Amygdala (tissue), 56 donors: ENCODE measurements around the gene EGFLAM.

Experiments used
- DNase-seq, 56 donors: peaks; one replicate each; lab custom pipeline; 2025; lab: John Stamatoyannopoulos, UW

EGFLAM gene

GRCh38 chr5:38258319-38259061, at the start of gene EGFLAM:
TSS of gene EGFLAM (plus strand) at chr5:38258559. CDS start at chr5:38258755, 196 bp downstream.
- DNase-seq, result peak in 3 of 56 donors; percentile 1 to 6 (median 2)

- peak in 19 of 56 donors; percentile 1 to 40 (median 3) for DNase-seq
Observed at GRCh38 chr5:38208782-38209378, 49.5 kb upstream of the EGFLAM start.

GRCh38 chr5:38210676-38211353, 47.5 kb upstream of the EGFLAM start:
- no peak for DNase-seq

- DNase-seq, result peak in 1 of 56 donors; percentile 2
Observed at GRCh38 chr5:38211354-38211710, 47.0 kb upstream of the EGFLAM start.

DNA sequence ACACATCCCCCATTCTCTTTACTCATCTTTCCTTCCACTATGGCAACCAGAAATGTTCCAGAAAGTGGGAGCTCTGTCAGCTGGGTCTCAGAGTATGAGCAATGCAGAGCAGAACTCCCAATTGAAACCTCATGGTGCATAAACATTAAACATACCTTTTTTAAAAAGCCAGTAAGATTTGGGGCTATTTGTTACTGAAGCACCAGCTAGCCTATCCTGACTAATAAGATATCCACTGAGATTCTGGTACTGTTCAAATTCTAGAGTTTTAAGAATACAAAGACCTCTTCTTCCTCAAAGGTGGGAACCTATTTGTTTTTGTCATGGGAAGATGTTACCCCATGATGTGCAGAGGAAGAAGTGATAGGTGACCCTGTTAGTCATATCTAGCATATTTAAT, 46.1 kb upstream of the EGFLAM start:
- DNase-seq, result no peak

- DNase-seq, result no peak
Observed at GRCh38 chr5:38226091-38226490, 32.3 kb upstream of the EGFLAM start.

- no peak for DNase-seq
Observed at GRCh38 chr5:38228914-38229313, 29.4 kb upstream of the EGFLAM start.

DNA sequence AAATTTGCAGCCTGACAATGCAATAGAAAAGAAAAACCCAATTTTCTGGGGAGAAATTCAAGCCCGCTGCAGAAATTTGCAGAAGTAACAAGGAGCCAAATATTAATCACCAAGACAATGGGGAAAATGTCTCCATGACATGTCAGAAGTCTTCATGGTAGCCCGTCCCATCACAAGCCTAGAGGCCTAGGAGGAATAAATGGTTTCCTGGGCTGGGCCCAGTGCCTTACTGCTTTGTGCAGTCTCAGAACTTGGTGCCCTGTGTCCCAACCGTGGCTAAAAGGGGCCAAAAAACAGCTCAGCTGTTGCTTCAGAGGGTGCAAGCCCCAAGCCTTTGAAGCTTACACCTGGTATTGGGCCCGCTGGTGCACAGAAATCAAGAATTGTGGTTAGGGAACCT, 23.6 kb upstream of the EGFLAM start:
- DNase-seq, result no peak

DNA sequence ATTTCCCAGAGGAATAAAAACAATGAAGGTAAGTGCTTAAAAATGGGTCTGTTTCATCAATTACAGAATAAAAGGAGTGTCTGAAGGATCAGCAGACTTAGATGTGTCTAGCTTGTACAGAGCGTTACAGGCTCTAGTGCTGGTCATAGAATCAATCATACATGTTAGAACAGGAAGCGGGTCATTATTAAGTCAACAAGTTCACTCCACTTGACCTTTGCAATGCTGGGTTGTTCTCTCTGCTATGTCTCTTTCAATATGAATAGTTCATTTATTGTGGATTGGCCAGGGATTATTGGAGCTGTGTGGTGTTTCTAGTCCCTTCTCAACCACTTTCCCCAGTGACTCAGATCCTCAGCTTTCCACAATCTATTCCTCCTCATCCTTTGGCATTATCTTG, 20.7 kb upstream of the EGFLAM start:
- no peak for DNase-seq

DNA sequence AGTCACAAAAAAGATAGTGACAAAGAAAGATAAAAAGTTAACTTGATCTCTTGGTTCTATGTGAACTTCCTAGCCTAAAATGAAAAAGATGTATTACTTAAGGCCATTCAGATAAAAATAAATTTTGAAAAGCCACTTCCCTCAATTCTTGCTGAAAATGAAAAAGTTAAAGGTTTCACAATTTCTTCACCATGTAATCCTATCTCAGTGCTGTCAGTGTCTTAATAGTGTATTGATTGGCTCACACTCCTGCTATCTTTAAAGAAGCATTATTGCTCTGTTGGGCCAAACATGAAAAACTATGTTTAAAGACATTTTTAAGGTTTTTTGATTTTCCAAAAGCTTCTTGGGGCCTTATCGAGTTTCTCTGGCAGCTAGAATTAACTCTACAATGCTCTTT, 18.1 kb upstream of the EGFLAM start:
- no peak for DNase-seq

DNA sequence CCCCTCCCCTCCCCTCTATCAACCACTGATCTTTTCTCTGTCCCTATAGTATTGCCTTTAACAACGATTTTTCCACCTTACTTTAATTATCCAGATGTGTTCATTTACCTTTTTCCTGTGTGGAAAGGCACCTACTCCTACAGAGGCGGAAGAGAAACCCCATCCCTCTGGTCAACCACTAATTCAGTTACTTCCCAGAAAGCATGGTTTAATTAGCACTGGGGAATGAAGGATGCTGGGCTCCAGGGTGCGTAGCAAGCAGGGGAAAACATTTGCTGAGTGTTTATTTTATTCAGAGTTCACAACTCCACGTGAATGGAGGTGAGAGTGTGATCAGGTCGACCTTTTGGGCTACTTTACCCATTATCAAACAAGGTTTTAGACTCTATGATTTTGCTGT, 16.7 kb upstream of the EGFLAM start:
- no peak for DNase-seq

DNA sequence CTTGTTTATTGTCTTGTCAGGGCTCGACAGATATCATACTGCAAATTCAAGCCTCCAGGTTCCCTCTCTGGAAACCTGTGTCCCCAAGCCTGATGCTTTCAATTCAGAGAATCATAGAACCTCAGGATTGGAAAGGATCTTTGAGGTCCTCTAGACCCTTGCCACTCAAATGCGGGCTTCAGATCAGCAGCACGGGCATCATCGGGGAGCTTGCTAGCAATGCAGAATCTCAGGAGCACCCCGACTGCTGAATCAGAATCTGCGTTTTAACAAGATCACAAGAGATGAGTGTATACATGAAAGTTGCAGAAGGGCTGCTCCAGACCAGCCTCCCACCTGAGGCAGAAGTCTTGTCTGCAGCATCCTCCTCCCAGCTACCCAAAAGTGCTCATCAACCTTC, 13.1 kb upstream of the EGFLAM start:
- DNase-seq, result no peak

DNA sequence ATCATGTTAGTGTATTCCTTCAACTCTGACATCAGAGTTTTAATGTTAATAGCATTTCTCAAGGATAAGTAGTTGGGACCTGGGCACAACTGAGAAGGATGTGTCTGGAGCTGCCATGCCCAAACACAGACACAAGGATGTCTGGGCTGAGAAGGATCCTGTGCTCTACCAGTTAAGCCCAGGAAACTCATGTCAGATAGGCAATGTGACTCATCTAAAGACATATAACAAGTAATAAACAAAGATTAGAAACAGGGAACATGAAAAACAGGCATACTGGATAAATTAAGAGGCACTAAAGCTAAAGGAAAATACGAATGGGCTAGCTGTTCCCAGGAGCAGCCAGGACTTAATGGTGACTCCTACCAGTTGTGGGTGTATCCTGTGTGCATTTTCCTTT, 9.1 kb upstream of the EGFLAM start:
- DNase-seq, result no peak

- no peak for DNase-seq
Observed at GRCh38 chr5:38249812-38250211, 8.5 kb upstream of the EGFLAM start.

DNA sequence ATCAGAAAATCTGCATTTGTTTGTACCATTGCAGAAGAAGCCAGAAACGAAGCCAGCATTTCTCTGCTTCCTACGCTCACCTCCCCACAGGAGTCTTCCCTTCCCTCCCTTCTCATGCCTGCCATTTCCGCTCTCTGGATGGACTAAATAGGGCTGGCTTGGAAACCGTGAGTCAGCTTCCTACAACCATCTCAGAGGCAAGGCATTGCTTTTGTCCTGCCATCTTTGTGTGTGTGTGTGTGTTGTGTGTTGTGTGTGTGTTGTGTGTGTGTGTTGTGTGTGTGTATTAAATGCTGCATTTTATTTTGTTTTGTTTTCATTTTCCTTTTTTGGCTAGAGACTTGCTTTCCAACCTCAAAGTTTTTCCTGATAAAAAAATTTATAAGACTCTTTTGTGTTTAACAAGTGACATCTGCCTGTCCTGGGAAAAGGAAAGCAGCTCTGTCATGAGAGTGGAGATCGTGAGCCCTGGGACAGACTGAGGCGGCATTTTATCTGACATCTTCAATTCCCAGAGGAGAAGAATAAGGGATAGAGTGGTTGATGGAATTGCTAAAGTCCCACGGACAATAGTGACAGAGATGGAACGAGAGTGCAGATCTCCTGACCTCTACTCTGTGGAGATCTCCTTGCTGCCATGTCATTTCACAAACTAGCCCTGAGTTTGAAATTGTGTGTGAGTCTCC, 7.5 kb upstream of the EGFLAM start:
- no peak for DNase-seq

DNA sequence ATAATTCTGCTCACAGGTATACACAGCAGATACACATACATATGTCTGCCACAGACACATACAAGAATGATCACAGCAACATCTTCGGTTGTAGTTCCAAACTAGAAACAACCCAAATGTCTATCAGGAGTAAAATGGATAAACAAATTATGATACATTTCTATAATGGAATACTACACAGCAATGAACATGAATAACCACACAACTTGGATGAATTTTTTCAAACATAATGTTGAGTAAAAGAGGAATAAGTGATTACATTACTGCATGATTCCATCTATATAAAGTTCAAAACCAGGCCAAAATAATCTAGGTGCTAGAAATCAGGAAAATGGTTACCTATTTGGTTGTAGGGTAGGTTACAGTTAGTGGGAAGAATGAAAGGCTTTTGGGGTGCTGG, 4.6 kb upstream of the EGFLAM start:
- no peak for DNase-seq

GRCh38 chr5:38257308-38258041, 884 bp upstream of the EGFLAM start:
- DNase-seq, result no peak

DNA sequence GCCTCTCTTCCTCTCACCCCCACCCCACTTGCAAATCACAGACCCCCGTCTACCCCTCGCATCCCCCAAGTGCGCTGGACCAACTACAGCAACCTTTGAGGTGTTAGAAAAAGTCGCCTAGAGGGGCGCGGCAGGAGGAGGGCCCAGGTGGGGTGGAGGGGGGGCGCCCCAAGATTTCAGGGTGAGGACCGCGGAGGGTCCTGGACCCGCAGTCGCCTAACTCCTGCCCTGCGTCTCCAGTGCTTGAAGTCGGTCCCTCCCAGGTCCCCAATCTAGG, 379 bp upstream of the EGFLAM start:
- no peak for DNase-seq

DNA sequence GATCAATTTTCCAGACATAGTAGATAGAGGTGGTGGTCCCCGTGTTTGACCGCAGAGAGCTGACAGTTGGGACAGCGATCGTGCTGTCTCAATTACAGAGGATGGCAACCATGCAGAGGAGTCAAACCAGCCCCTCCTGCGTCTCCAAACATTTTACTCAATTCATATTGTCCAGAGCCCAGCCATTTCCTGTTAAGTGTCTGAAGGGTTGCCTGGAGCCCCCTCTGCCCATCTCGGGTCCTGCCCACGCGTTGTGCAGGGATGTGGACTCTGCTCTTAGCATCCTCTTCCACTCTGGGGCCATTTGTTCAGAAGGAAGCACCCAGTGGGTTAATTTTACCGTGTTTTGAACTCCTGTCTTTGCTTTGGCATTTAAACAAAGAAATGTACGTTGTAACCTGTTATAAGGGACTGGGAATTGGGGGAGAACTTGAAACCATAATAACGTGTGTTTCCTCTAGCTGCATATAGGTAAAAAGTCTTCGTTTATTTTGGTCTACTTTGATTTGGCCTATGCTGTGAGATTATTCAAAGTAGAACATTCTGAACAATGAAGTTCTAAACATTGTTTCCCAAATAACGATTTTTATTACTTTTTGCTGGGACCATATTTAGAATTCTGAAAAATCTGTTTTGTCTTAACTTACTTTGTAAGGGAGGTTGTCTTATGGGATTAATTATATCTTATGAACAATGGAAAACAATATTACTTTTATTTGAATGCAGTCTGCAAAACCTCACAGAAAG, 876 bp downstream of the EGFLAM start:
- no peak for DNase-seq

- no peak for DNase-seq
Observed at GRCh38 chr5:38259809-38260160, 1.4 kb downstream of the EGFLAM start.
